ENCODE data around the gene EVI5.
"Not testable (repeated sequence)": the region's sequence is repeated elsewhere in the genome, so short reads cannot be mapped to it uniquely, and the experiment has no call there.

The EVI5 gene

DNA sequence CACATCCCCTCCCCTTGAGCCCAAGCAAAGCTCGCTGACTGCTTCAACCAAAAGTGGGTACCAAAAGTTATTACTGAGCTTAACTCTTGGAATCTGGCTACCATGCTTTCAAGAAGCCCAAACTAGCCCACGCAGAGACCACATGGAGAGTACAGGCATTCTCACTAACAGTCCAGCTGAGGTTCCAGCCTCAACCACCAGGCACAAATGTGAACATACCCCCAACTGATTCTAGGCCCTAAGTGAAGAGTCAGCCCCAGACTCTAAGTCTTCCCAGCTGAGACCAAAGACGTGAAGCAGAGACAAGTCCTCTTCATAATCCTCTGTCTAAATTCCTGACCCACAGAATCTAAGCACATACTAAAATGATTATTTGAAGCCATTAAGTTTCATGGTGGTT, 36.8 kb downstream of the EVI5 start:
- no peak for DNase-seq (ENCODE audit: low spot score)

DNA sequence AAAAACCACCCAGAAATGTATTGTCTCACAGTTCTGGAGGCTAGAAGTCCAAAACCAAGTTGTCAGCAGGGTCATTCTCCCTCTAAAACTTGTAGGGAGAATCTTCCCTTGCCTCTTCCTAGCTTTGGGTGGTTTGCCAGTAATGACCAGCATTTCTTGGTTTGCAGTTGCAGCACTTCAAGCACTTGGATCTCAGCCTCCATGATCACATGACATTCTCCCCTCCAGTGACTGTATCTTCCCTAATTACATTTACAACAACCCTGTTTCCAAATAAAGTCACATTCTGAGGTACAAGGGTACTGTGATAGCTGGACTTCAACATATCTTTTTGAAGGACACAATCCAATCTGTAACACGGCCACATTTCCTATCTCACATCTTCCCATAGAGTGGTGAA, 37.2 kb downstream of the EVI5 start:
- peak; percentile 17 for DNase-seq (ENCODE audit: low spot score)

DNA sequence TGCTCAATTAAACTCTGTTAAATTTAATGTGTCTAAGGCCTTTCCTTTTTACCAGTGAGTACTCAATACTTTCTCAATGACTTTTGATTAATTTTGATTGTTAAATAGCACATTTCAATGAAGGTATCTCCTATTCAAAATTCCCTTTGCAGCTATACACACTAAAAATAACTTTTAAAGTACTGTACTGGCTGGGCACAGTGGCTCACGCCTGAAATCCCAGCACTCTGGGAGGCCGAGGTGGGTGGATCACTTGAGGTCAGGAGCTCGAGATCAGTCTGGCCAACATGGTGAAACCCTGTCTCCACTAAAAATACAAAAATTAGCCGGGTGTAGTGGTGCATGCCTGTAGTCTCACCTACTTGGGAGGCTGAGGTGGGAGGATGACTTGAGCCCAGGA, 38.7 kb downstream of the EVI5 start:
- DNase-seq (ENCODE audit: low spot score): not testable (repeated sequence)

DNA sequence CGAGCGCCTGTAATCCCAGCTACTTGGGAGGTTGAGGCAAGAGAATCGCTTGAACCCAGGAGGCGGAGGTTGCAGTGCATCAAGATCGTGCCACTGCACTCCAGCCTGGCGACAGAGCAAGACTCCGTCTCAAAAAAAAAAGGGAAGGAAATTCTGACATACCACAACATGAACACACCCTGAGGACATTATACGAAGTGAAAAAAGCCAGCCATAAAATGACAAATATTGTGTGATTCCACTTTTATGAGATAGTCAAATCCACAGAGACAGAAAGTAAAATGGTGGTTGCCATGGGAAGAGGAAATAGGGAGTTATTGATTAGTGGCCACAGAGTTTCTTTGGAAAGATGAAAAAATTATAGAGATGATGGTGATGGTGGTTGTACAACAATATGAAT, 41.7 kb downstream of the EVI5 start:
- no peak for DNase-seq (ENCODE audit: low spot score)

DNA sequence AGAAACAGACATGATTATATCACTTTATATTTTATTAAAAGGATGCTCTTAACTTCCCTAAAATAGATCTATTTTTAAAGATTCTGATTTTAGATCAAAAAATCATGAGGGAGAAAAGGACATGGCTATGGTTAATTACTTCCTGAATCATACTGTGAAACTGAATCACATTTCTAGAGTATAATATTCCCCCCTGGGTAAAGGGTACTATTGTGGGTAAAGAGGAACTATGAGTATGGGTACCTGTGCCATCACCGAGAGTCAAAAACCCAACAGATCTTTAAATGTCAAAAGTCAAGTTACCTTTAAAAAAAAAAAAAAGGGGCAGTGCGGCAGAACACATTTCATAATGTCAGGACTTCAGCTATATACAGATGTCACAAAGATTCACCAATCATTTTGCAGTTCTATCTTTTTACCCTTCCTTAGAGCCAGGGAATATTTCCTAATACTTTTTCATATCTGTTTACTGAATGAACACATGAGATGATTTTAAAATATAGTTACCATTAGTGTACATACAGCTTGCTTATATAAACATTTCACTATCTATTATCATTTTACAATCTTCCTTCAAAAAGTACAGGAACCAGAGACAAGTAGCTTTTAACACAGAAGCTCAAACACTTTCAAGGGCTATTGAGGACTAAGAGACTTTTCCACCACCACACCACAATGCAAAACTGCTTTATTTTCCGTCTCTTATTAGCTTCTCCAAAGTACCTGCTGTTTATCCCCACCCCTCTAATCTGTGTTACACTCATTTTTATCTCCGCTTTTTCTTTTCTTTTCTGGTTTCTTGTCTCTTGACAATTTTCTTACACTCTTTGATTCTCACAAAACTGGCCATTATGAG, 45.0 kb downstream of the EVI5 start:
- DNase-seq (ENCODE audit: low spot score): no peak

DNA sequence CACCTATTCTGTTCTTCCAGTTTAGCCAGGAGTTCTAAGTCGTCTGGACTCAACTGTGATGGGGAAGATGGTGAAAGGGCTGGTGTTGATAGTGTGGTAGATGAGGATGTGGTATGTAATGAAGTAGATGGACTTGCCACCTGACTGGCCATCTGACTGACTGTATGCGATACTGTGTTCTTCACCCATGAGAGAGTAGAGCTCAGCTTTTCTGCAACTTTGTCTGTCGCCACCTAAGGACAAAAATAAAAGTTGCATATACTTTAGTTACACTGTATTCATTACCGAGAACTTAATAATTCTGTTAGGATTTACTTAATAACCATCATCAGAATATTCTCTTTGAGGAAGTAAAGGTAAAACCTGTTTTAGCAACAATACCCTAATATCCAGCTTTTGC, 48.5 kb downstream of the EVI5 start:
- no peak for DNase-seq (ENCODE audit: low spot score)

DNA sequence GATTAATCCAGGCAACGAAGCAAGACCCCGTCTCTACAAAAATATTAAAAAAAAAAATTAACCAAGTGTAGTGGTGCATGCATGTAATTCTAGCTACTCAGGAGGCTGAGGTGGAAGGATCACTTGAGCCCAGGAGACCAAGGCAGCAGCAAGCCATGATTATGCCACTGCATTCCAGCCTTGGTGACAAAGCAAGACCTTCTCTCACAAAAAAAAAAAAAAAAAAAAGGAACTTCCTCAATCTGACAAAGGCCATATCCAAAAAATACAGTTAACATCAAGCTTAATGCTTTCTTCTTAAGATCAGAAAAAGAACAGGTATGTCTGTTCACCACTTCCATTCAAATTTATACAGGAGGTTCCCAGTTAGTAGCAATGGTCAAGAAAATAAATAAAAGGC, 54.4 kb downstream of the EVI5 start:
- DNase-seq (ENCODE audit: low spot score): no peak

DNA sequence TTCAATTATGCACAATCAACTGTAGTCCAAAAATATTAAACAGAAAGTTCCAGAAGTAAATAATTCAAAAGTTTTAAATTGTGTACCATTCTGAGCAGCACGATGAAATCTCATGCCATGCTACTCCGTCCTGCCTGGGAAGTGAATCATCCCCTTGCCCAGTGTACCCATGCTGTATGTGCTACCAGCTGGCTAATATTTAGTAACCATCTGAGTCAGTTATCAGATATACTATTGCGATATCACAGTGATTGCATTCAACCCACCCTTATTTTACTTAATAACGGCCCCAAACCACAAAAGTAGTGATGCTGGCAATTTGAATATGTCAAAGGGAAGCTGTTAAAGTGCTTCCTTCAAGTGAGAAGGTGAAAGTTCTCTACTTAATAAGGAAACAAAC, 56.2 kb downstream of the EVI5 start:
- no peak for DNase-seq (ENCODE audit: low spot score)

DNA sequence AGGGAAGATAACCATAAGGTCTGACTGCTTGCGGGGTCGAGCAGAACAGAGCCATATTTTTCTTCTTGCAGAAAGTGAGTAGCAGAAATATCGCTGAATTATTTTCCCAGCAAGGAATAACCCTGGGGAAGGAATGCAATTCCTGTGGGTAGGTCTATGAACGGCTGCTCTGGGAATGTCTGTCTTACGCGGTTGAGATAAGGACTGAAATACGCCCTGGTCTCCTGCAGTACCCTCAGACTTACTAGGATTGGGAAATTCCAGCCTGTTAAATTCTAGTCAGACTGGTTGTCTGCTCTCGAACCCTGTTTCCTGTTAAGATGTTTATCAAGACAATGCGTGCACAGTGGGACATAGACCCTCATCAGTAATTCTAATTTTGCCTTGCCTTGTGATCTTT, 61.2 kb downstream of the EVI5 start:
- DNase-seq (ENCODE audit: low spot score): not testable (repeated sequence)

DNA sequence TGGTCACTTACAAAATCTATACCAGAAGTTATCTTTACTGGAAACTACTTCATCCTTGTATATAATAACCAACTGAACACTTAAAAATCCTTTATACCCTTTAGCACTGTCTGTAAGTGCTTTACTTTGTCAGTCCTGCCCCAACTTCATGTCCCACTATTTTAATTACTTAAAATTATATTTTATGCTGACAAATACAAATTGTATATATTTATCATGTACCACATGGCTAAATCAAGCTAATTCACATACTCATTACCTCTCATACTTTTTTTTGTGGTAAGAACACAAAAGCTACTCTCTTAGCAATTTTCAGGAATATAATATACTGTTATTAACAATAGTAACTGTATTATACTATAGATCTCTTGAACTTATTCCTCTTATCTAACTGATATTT, 63.0 kb downstream of the EVI5 start:
- no peak for DNase-seq (ENCODE audit: low spot score)

DNA sequence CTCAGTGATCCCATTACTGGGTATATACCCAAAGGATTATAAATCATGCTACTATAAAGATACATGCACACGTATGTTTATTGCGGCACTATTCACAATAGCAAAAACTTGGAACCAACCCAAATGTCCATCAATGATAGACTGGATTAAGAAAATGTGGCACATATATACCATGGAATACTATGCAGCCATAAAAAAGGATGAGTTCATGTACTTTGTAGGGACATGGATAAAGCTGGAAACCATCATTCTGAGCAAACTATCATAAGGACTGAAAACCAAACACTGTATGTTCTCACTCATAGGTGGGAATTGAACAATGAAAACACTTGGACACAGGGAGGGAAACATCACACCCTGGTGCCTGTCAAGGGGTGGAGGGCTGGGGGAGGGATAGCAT, 63.8 kb downstream of the EVI5 start:
- not testable (repeated sequence) for DNase-seq (ENCODE audit: low spot score)

DNA sequence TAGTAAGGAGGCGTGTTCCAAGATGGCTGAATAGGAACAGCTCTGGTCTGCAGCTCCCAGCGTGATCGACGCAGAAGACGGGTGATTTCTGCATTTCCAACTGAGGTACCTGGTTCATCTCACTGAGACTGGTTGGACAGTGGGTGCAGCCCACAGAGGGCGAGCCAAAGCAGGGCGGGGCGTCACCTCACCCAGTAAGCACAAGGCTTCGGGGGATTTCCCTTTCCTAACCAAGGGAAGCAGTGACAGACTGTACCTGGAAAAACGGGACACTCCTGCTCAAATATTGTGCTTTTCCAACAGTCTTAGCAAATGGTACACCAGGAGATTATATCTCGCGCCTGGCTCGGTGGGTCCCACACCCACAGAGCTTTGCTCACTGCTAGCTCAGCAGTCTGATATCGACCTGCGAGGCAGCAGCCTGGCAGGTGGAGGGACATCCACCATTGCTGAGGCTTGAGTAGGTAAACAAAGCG, 69.4 kb downstream of the EVI5 start:
- not testable (repeated sequence) for DNase-seq (ENCODE audit: low spot score)

DNA sequence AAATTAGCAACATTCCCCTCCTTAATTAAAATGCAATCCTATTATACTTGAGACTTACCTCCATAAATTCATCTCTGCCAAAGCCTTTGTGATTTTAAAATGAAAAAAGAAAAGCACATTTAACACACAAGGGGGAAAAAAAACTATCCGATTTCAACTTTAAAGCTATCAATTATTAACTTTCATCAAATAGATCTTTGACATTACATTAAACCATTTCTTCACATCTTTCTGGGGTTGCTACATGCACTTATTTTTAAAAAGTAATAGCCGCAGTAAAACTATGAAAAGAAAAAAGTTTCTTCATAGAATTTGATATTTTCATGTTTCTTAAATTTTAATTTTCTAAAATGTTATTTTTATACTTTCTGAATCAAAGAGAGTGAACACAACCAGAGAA, 71.0 kb downstream of the EVI5 start:
- no peak for DNase-seq (ENCODE audit: low spot score)

DNA sequence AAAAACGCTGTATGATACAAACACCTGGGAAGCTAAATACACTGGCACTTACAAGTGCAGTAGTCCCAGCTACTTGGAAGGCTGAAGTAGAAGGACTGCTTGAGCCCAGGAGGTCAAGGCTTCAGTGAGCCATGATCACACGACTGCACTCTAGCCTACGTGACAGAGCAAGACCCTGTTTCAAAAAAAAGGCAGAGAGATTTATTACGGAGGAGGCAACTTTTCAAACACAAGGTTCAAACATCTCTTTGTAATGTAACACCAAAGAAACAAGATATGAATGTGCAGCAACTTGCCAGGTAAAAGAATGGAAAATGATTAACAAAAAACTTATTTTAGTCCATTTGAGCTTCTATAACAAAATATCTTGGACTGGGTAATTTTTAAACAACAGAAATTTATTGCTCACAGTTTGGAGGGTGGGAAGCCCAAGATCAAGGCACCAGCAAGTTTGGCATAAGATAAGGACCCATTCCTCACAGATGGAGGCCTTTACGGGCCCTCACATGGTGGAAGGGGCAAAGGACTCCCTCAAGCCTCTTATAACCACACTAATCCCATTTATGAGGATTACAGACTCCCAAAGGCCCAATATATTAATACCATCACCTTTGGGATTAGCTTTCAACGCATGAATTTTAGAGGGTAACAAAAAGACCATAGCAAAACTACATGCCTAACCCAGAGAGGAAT, 73.3 kb downstream of the EVI5 start:
- no peak for DNase-seq (ENCODE audit: low spot score)

DNA sequence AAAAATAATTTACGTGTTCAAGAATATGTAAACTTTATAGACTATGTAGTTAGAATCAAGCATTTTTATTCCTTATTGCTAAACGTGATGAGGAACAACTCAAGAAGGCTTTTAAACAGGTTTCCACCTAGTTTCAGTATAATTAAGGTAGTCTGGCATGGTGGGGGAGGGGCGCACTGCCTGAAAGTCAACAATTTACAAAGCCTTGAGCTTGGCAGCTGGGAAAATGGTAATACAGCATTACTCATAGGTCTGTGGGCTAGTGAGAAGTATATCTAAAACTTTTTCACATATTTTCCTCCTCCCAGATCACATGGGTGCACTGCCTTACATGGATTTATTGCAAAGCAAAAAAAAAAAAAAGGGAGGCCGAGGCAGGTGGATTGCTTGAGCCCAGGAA, 75.2 kb downstream of the EVI5 start:
- DNase-seq (ENCODE audit: low spot score): peak; percentile 66

DNA sequence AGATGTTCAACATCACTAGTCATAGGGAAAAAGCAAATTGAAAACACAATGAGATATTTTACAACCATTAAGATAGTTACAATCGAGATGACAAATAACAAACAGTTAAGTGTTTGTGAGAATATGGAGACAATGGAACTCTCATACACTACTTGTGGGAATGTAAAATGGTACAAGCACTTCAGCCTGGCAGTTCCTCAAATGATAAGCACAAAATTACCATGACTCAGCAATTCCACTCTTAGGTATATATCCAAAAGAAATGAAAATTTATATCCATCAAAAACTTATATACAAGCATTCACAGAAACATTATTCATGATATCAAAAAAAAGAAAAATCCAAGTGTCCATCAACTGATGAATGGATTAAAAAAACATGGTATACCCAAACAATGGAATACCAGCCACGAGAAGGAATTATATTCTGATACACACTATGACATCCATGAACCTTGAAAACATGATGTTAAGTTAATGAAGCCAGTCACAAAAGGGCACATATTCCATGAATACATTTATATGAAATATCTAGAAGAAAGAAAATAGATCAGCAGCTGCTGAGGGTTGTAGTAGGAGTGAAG, 76.4 kb downstream of the EVI5 start:
- no peak for DNase-seq (ENCODE audit: low spot score)

DNA sequence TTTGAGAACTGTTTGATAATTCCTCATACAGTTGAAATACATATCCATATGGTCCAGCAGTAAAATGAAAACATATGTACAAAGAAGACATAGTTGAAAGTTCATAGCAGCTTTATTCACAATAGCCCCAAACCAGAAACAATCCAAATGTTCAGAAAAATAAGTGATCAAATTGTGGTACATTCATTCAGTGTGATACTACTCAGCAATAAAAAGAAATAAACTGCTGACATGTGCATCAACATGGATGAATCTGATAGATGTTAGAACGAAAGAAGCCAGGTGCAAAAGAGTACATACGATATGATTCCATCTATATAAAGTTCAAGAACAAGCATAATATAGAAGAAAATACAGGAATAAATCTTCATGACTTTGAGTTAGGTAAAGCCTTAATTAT, 77.2 kb downstream of the EVI5 start:
- DNase-seq (ENCODE audit: low spot score): no peak

DNA sequence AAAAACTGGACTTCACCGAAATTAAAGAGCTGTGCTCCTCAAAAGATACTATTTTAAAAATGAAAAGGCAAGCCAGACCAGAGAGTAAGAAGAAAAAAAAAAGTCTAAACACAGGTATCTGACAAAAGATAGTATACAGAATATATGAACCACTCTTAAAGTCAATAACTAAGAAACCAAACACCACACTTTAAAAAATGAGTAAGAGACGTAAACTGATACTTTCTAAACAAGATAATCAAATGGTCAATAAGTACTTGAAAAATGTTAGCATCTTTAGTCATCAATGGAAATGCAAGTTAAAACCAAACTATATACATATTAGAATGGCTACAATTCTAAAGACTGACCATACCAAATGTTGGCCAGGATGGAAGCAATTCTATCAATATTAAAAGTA, 77.6 kb downstream of the EVI5 start:
- DNase-seq (ENCODE audit: low spot score): no peak

DNA sequence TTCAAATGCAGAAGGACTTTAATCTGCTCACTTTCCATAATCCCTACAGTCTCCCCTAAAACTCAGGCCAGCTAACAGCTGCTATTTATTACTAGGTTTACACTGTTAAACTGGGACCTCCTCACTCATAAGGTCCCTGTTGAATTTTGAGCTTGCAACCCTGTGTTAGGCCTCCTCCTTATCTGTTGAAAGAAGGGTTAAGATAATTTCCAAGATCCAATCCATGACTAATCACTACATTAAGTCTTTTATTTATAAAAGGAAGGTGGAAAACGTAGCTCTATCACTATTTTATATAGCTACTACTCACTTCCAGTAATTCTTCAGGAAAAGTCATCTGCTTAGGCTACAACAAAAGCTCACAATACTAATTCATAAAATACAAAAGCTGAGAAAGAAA, 79.5 kb downstream of the EVI5 start:
- no peak for DNase-seq (ENCODE audit: low spot score)

DNA sequence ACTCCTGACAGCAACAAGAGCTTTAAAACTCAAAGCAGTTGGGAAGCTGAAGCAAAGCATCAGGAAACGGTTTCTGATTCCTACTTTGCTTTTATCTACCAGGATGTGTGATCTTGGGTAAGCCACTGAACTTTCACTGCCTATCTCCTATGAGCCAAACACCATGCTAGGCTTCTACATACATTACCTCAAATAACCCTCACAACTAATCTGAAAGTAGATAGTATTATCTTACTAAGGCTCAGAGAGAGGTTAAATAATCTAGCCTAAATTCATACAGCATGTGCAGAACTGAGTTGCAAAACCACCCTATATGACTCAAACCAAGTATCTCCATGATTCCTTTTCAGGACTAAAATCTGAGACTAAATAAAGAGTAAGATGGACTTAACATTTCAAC, 83.8 kb downstream of the EVI5 start:
- DNase-seq (ENCODE audit: low spot score): no peak

DNA sequence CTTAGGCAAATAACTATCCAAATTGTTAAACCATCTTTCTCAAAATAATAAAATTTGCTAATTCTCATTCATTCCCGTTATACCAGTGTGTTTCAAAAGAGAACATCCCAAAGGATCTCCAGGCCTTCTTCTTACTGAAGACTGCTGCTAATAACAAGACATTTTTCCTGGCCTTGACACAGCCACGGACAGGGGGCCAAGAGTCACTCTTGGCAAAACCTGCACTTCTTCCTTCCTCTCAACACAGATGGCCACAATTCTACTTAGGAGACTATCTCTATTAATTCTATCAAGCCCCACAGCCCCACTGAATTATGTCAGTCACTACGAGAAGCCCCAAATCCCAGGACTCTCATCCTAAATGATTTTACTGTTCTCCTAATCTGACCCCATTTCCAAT, 86.0 kb downstream of the EVI5 start:
- no peak for DNase-seq (ENCODE audit: low spot score)

DNA sequence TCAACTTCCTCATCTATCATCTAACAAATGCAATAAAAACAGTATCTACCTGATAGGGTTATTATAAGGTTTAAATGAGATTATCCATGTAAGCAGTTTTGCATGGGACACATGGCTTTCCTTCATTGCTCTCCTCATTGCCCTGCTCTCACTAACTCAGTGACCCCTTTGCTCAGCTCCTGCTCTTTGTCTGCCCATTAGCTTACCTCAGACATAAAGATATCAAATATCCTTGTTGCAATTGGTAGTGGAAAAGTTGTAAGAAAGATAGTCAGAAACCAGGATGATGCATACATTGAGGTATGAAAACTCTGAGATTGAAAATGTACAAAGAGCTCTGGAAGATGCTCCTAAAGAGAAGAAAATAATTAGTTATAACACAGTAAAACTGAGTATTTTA, 89.8 kb downstream of the EVI5 start:
- DNase-seq (ENCODE audit: low spot score): no peak

DNA sequence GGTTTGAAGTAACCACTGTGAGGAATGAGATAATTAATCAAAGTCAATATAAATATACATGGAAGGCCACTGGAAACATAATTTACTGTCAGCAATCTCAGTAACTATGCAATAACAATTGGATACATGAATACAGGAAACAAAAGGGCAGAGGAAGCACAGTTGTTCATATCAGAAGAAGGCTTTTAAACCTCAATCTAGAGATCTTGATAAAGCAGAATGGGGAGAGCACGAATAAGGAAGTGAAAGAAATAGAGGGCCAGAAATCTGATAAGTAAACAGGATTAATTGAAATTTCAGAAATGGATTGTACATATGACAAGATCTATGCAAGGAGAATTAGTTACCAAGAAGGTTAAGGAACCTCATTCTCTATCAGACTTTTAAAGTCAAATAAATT, 93.0 kb downstream of the EVI5 start:
- no peak for DNase-seq (ENCODE audit: low spot score)

Data from AG08396 (cell line).